HEK293 (cell line): ENCODE results near the gene METRNL.

Source experiments
- GLI4 ChIP-seq: fragments of 450-650 bp; formaldehyde crosslinking; IDR thresholded peaks from 2 replicates; pipeline ENCODE4 v1.5.1; 2016; ENCODE audit warnings: missing biosample characterization, missing genetic modification characterization
- GLIS1 ChIP-seq: fragments of 450-650 bp; formaldehyde crosslinking; IDR thresholded peaks from 2 replicates; pipeline ENCODE4 v1.5.1; 2016; ENCODE audit warnings: missing biosample characterization, missing genetic modification characterization
- GLIS2 ChIP-seq: fragments of 450-650 bp; formaldehyde crosslinking; IDR thresholded peaks from 2 replicates; pipeline ENCODE4 v1.5.1; 2016; ENCODE audit warnings: missing biosample characterization, missing genetic modification characterization
- HOXC10 ChIP-seq: sonication (generic); formaldehyde crosslinking; IDR thresholded peaks from 2 replicates; pipeline ENCODE4 v1.8.1; 2023; ENCODE audit warnings: mild to moderate bottlenecking, missing genetic modification reagents
- KLF10 ChIP-seq: fragments of 450-650 bp; IDR thresholded peaks from 2 replicates; pipeline ENCODE4 v1.5.1; 2018; ENCODE audit warnings: missing biosample characterization, mild to moderate bottlenecking, missing genetic modification characterization
- KLF7 ChIP-seq: fragments of 450-650 bp; formaldehyde crosslinking; IDR thresholded peaks from 2 replicates; pipeline ENCODE4 v1.5.1; 2016; ENCODE audit warnings: missing biosample characterization, missing genetic modification characterization, borderline replicate concordance
- PRDM2 ChIP-seq: fragments of 450-650 bp; formaldehyde crosslinking; IDR thresholded peaks from 2 replicates; pipeline ENCODE4 v1.5.1; 2016; ENCODE audit warnings: missing biosample characterization, missing genetic modification characterization, borderline replicate concordance
- SCRT2 ChIP-seq: fragments of 450-650 bp; formaldehyde crosslinking; IDR thresholded peaks from 2 replicates; pipeline ENCODE4 v1.5.1; 2016; ENCODE audit warnings: missing biosample characterization, missing genetic modification characterization
- ZEB2 ChIP-seq: fragments of 450-650 bp; formaldehyde crosslinking; IDR thresholded peaks from 2 replicates; pipeline ENCODE4 v1.5.1; 2016; ENCODE audit warnings: missing biosample characterization, missing genetic modification characterization
- ZNF16 ChIP-seq: fragments of 450-650 bp; formaldehyde crosslinking; IDR thresholded peaks from 2 replicates; pipeline ENCODE4 v1.5.1; 2016; ENCODE audit warnings: low read depth, missing biosample characterization, missing genetic modification characterization
- ZNF19 ChIP-seq: fragments of 450-650 bp; formaldehyde crosslinking; IDR thresholded peaks from 2 replicates; pipeline ENCODE4; 2016; ENCODE audit warnings: missing biosample characterization, missing genetic modification characterization, low read depth
- ZNF2 ChIP-seq: fragments of 450-650 bp; formaldehyde crosslinking; IDR thresholded peaks from 2 replicates; pipeline ENCODE4 v1.5.1; 2016; ENCODE audit warnings: missing biosample characterization, missing genetic modification characterization
- ZNF248 ChIP-seq: fragments of 450-650 bp; formaldehyde crosslinking; IDR thresholded peaks from 2 replicates; pipeline ENCODE4 v1.5.1; 2017; ENCODE audit warnings: missing biosample characterization, missing genetic modification characterization
- ZNF292 ChIP-seq: fragments of 450-650 bp; formaldehyde crosslinking; IDR thresholded peaks from 2 replicates; pipeline ENCODE4 v1.5.1; 2016; ENCODE audit warnings: low read depth, missing biosample characterization, missing genetic modification characterization, borderline replicate concordance
- ZNF394 ChIP-seq: fragments of 450-650 bp; formaldehyde crosslinking; IDR thresholded peaks from 2 replicates; pipeline ENCODE4 v1.5.1; 2016; ENCODE audit warnings: missing biosample characterization, missing genetic modification characterization, mild to moderate bottlenecking, moderate library complexity, borderline replicate concordance
- ZNF398 ChIP-seq: fragments of 450-650 bp; formaldehyde crosslinking; IDR thresholded peaks from 2 replicates; pipeline ENCODE4 v1.5.1; 2017; ENCODE audit warnings: missing biosample characterization, missing genetic modification characterization
- ZNF404 ChIP-seq: fragments of 450-650 bp; formaldehyde crosslinking; IDR thresholded peaks from 2 replicates; pipeline ENCODE4 v1.5.1; 2017; ENCODE audit warnings: missing biosample characterization, missing genetic modification characterization
- ZNF416 ChIP-seq: fragments of 450-650 bp; formaldehyde crosslinking; IDR thresholded peaks from 2 replicates; pipeline ENCODE4 v1.5.1; 2016; ENCODE audit warnings: missing biosample characterization, missing genetic modification characterization
- ZNF426 ChIP-seq: fragments of 450-650 bp; formaldehyde crosslinking; IDR thresholded peaks from 2 replicates; pipeline ENCODE4 v1.5.1; 2017; ENCODE audit warnings: missing biosample characterization, missing genetic modification characterization, mild to moderate bottlenecking, inconsistent platforms, moderate library complexity
- ZNF510 ChIP-seq: fragments of 450-650 bp; formaldehyde crosslinking; IDR thresholded peaks from 2 replicates; pipeline ENCODE4 v1.5.1; 2018; ENCODE audit warnings: mild to moderate bottlenecking, missing genetic modification characterization, missing biosample characterization; ENCODE audit not compliant: insufficient replicate concordance
- ZNF513 ChIP-seq: fragments of 450-650 bp; IDR thresholded peaks from 2 replicates; pipeline ENCODE4 v1.5.1; 2018; ENCODE audit warnings: missing biosample characterization, missing genetic modification characterization
- ZNF521 ChIP-seq: fragments of 450-650 bp; formaldehyde crosslinking; IDR thresholded peaks from 2 replicates; pipeline ENCODE4 v1.5.1; 2017; ENCODE audit warnings: missing biosample characterization, mild to moderate bottlenecking, missing genetic modification characterization
- ZNF555 ChIP-seq: fragments of 450-650 bp; formaldehyde crosslinking; conservative IDR thresholded peaks from 2 replicates; pipeline ENCODE4 v1.5.1; 2017; ENCODE audit warnings: missing biosample characterization, mild to moderate bottlenecking, missing genetic modification characterization, inconsistent platforms
- ZNF747 ChIP-seq: fragments of 450-650 bp; formaldehyde crosslinking; IDR thresholded peaks from 2 replicates; pipeline ENCODE4 v1.5.1; 2016; ENCODE audit warnings: missing biosample characterization, missing genetic modification characterization
- ZNF792 ChIP-seq: fragments of 450-650 bp; formaldehyde crosslinking; IDR thresholded peaks from 2 replicates; pipeline ENCODE4 v1.5.1; 2016; ENCODE audit warnings: missing biosample characterization, missing genetic modification characterization
- TF ChIP-seq, protein P1 (sequence below): fragments of 450-650 bp; formaldehyde crosslinking; IDR thresholded peaks from 2 replicates; pipeline ENCODE4 v1.5.1; 2016; ENCODE audit warnings: missing biosample characterization, missing genetic modification characterization
- TF ChIP-seq, protein P2 (sequence below): fragments of 450-650 bp; formaldehyde crosslinking; IDR thresholded peaks from 2 replicates; pipeline ENCODE4 v1.5.1; 2016; ENCODE audit warnings: missing biosample characterization, missing genetic modification characterization, borderline replicate concordance

METRNL gene

DNA sequence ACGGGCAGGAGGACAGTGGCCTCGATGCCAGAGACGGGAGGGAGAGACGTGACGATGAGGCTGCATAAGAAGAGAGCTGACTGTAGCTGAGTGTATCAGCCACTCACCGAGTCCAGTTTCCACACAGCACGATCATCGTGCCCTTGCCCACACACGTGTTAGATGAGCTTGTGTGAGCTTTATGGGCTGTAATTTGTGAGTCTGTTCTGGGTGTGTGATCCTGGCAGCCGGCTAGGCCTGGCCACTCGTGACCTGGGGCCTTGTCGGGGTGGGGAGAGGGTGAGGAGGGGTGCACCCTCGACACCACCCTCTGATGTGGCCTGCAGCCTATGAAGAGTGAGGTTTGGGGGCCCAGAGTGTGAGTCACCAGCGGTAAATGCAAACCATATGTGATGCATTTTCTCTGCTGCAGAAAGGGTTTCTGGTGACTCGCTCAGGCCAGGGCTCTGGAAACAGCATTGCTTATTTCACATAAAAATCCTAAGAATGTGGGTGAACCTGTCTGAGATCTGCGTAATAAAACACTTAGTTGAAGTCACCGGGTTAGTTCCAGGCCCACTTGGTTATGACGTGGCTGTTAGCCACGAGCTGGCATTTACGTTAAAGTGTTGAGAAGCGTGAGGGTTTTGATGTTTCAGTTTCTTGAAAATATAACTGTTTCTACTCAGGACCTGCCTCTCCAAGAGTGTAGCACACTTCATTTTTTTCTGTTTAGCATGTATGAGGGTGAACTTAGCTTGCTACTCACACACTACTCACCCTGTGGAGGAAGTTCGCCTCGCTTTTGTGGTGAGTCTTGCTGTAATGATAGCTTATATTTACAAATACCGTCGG, 4.2 kb downstream of the METRNL start (continued):
- TF ChIP-seq PRDM2 (tag by site-specific recombination) (no peak), ZNF792 (tag by site-specific recombination) (no peak), ZNF404 (tag by site-specific recombination) (no peak), ZNF292 (tag by site-specific recombination) (no peak), ZNF555 (tag by site-specific recombination) (no peak), ZEB2 (tag by site-specific recombination) (peak; percentile 81), ZNF416 (tag by site-specific recombination) (no peak), KLF7 (tag by site-specific recombination) (no peak), ZNF248 (no peak), SCRT2 (tag by site-specific recombination) (no peak), ZNF398 (tag by site-specific recombination) (peak; percentile 52; the same call in 1 of the 2 replicates), GLIS1 (tag by site-specific recombination) (no peak), ZNF19 (no peak), ZNF394 (tag by site-specific recombination) (no peak), ZNF16 (tag by site-specific recombination) (no peak), KLF10 (tag by site-specific recombination) (no peak), HOXC10 (CRISPR knock-in tag) (no peak), ZNF747 (tag by site-specific recombination) (no peak), GLI4 (tag by site-specific recombination) (no peak), ZNF426 (tag by site-specific recombination) (no peak), ZNF521 (tag by site-specific recombination) (no peak), ZNF513 (tag by site-specific recombination) (0 out of 2 replicates have a peak, but pooled peaks have one; percentile 17), ZNF2 (tag by site-specific recombination) (no peak), ZNF510 (tag by site-specific recombination) (no peak), GLIS2 (no peak)
- TF ChIP-seq, protein P1, sequence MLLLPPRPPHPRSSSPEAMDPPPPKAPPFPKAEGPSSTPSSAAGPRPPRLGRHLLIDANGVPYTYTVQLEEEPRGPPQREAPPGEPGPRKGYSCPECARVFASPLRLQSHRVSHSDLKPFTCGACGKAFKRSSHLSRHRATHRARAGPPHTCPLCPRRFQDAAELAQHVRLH = no peak
- TF ChIP-seq, protein P2, sequence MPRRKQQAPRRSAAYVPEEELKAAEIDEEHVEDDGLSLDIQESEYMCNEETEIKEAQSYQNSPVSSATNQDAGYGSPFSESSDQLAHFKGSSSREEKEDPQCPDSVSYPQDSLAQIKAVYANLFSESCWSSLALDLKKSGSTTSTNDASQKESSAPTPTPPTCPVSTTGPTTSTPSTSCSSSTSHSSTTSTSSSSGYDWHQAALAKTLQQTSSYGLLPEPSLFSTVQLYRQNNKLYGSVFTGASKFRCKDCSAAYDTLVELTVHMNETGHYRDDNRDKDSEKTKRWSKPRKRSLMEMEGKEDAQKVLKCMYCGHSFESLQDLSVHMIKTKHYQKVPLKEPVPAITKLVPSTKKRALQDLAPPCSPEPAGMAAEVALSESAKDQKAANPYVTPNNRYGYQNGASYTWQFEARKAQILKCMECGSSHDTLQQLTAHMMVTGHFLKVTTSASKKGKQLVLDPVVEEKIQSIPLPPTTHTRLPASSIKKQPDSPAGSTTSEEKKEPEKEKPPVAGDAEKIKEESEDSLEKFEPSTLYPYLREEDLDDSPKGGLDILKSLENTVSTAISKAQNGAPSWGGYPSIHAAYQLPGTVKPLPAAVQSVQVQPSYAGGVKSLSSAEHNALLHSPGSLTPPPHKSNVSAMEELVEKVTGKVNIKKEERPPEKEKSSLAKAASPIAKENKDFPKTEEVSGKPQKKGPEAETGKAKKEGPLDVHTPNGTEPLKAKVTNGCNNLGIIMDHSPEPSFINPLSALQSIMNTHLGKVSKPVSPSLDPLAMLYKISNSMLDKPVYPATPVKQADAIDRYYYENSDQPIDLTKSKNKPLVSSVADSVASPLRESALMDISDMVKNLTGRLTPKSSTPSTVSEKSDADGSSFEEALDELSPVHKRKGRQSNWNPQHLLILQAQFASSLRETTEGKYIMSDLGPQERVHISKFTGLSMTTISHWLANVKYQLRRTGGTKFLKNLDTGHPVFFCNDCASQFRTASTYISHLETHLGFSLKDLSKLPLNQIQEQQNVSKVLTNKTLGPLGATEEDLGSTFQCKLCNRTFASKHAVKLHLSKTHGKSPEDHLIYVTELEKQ (tag by site-specific recombination) = no peak
